ENCODE measurements around the gene RNF148.

RNF148 gene

GRCh38 chr7:122672536-122672935 is 30.2 kb downstream of the RNF148 start:
- no peak for TF ChIP-seq ZFX (IDR thresholded peaks at IDR 0.05; ENCODE audit: borderline replicate concordance)
- TF ChIP-seq, protein P1, sequence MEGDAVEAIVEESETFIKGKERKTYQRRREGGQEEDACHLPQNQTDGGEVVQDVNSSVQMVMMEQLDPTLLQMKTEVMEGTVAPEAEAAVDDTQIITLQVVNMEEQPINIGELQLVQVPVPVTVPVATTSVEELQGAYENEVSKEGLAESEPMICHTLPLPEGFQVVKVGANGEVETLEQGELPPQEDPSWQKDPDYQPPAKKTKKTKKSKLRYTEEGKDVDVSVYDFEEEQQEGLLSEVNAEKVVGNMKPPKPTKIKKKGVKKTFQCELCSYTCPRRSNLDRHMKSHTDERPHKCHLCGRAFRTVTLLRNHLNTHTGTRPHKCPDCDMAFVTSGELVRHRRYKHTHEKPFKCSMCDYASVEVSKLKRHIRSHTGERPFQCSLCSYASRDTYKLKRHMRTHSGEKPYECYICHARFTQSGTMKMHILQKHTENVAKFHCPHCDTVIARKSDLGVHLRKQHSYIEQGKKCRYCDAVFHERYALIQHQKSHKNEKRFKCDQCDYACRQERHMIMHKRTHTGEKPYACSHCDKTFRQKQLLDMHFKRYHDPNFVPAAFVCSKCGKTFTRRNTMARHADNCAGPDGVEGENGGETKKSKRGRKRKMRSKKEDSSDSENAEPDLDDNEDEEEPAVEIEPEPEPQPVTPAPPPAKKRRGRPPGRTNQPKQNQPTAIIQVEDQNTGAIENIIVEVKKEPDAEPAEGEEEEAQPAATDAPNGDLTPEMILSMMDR (IDR thresholded peaks at IDR 0.05): no peak
- H3K27ac ChIP-seq: no peak overlapping the region

DNA sequence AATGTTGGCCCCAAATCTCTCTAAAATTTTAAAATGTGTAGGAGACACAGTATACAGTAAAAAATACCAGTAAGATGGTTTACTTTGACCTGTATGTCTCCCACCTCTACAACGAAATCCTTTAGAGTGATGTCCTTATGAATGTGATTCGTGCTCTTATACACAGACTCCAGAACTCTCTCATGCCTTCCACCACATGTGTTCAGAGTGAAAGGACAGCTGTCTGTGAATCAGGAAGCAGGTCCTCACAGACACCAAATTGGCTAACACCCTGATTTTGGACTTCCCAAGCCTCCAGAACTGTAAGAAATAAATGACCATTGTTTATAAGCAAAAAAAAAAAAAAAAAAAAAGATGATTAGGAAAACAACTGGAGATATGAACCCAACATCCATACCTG is 39.0 kb downstream of the RNF148 start:
- TF ChIP-seq, protein P1 (IDR thresholded peaks at IDR 0.05): no peak
- TF ChIP-seq ZFX (IDR thresholded peaks at IDR 0.05; ENCODE audit: borderline replicate concordance): no peak
- no peak overlapping the region for H3K27ac ChIP-seq

- TF ChIP-seq, protein P1 (IDR thresholded peaks at IDR 0.05): no peak
- TF ChIP-seq ZFX (IDR thresholded peaks at IDR 0.05; ENCODE audit: borderline replicate concordance): no peak
- no peak overlapping the region for H3K27ac ChIP-seq
These were observed 43.9 kb downstream of the RNF148 start for GRCh38 chr7:122658856-122659255.

- no peak for TF ChIP-seq ZFX (IDR thresholded peaks at IDR 0.05; ENCODE audit: borderline replicate concordance)
- TF ChIP-seq, protein P1 (IDR thresholded peaks at IDR 0.05): no peak
- H3K27ac ChIP-seq: no peak overlapping the region
These were observed 49.0 kb downstream of the RNF148 start for GRCh38 chr7:122653685-122654084.

DNA sequence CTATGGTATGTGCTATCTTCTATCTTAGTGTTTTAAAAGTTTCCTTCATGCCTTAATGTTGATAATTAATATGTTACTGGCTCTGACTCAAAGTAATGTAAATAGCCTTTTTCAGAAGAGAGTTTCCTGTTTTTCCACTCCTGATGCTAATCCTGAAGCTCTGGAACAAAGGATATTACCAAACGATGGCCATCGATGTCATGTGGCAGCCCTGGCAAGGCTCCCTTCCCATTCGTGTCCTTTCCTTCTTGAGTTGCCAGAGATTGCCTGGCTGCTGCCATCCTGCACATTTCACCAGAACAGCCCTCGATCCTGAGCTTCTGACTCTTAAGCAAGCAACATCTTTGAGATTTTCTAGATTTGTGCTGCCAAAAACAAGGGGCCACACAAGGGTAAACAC is 49.8 kb downstream of the RNF148 start:
- no peak for TF ChIP-seq ZFX (IDR thresholded peaks at IDR 0.05; ENCODE audit: borderline replicate concordance)
- TF ChIP-seq, protein P1 (IDR thresholded peaks at IDR 0.05): no peak
- no peak overlapping the region for H3K27ac ChIP-seq
